DMS53 (cell line): Measurements from ENCODE around the gene UBASH3A.

Source experiments
- DNase-seq: peaks from one replicate; lab custom pipeline; 2025; lab: John Stamatoyannopoulos, UW

UBASH3A gene

DNA sequence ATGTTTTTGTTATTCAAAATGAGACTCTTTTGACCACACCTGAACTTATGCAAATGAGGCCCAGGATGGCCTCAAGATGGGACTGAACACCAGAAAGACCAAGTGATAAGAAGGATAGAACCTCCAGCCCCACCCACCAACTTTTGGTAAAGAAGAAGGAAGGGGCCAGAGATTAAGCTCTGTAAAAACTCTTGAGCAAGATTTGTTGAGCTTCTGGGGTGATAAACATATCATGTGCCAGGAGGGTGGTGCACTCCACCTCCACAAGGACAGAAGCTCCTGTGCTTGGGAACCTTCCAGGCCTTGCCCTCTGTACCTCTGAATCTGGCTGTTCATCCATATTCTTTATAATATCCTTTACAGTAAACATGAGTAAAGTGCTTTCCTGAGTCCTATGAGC, 87.0 kb downstream of the UBASH3A start:
- no peak for DNase-seq

DNA sequence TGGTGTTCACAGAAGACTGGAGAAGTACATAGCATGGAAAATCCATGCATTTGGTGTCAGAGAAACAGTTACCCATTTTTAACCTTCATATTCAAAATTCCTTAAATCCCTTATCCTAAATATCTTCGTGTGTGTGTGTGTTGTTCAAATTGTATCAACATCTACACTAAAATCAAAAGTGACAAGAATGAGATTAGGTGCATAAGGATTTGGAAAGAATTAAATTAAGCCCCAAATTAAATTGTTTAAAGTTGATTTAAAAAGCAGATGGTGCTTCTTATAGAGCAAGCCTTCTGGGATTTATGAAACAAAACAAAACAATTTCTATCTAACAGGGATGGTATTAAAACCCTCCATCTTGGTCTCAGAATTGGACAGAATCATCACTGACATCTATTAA, 87.6 kb downstream of the UBASH3A start:
- DNase-seq, result no peak

- no peak for DNase-seq
These were observed 88.5 kb downstream of the UBASH3A start for GRCh38 chr21:42492201-42492600.

- no peak for DNase-seq
These were observed 89.7 kb downstream of the UBASH3A start for GRCh38 chr21:42493109-42494060.

DNA sequence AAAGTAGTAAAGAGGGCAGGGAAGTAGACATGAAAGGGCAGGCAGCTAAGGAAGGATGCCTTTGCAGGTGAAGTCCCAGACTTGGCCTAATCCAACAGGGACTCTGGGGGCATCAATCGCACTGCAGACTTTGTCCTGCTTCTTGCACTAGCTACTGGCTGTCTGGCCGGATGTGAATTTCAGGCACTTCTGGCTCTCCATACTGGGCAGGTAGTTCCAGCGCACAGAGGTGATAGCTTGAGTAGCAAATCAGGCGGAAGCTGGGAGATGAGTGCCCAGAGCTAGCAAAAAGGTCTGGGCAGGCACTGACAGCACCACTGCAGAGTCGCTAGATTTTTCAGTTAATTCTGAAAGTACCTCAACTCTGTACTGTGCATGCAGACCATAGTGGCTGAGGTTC, 91.3 kb downstream of the UBASH3A start:
- DNase-seq, result no peak

DNA sequence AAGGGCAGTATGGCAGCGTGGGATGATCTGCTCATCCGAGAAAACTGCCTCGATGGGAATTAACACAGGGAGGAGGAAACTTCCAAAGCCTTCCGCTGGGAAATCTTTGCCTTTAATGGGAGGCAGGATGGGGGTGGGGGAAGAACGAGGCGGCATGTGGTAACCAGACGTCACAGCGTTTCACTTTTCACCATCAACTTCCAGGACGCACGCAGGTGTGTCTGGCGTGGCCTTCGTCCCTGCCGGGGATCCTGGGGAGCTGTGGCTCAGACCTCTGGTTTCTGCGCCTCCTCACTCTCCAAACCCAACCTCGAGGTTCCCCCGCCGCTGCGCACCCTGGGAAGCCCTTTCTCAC, 92.0 kb downstream of the UBASH3A start:
- peak; percentile 80 for DNase-seq

GRCh38 chr21:42496120-42496838, 92.6 kb downstream of the UBASH3A start, which contains the start of gene RSPH1:
Gene RSPH1 (minus strand): TSS chr21:42496224. CDS start chr21:42496186, 38 bp downstream.
- peak; percentile 99 for DNase-seq

DNA sequence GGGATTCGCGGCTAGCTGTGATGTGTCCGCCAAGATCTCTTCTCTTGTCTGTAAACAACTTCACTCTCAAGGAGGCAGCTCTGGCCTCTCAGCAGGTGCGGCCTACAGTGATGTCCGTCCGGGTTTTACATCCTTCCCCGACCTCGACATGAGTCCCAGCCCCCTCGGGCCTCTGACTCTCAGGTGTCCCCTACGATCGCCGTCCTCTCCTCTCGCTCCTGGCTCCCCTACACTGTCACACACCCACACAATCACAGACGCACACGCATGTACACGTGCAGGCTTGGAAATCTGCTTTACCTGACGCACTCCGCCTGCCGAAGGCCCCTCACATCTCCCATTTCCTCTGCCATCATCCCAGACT, 93.1 kb downstream of the UBASH3A start:
- DNase-seq, result peak; percentile 74
